Tongue (tissue), 2 donors: Measurements from ENCODE around the gene SNRPE. TPM values are rescaled to one million over a fixed set of nuclear protein-coding genes. Genes with fewer than 3 reads are reported as not detected.
"Not testable (repeated sequence)": the region's sequence is repeated elsewhere in the genome, so short reads cannot be mapped to it uniquely, and the experiment has no call there.

ENCODE experiments used
- DNase-seq: peaks from one replicate; pipeline ENCODE4 v3.0.0-alpha.2; 2015
- total RNA-seq: library from RNA; depleted of rRNA; stranded (reverse); fragments of >200 nt; gene quantifications from one replicate; pipeline ENCODE4 v1.2.3, GENCODE V29; 2014

The SNRPE gene
- 90.5 TPM for total RNA-seq

DNA sequence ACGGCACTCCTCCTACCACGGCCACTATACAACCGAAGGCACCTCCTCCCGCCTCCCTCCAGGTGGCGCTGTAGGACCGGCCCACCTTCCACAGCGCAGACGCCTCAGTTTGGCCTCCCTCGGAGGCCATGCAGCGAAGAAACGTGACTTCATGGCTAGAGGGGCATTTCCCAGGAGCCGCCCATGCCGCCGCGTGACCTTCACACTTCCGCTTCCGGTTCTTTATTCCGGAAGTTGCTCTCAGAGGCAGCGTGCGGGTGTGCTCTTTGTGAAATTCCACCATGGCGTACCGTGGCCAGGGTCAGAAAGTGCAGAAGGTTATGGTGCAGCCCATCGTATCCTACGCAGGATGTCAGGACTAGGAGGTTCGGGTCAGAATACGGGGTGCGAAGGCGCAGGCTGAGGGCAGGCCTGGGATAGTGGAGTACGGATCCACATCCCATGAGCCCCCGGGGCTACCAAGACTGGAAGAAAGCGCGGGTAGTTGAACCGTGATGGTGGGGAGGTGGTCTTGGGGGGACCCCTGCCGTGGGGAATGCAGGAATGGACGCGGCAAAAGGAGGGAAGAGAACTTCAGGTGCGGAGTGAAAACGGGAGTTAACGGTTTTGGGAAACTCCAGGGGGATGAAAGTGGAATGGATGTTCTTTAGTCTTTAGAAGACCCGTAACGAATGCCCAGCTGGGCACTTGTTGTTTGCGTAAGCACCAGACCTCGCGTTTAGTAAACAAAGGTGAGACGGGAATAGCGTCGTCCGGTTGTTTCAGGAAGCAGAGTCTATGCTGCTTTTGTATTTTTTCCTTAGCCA lies at the start of gene SNRPE:
Gene SNRPE (plus strand): TSS at position 221 of the 806 bp plus-strand sequence. CDS start 61 bp downstream, at position 282.
- DNase-seq, result peak; percentile 99

GRCh38 chr1:203813581-203814341 lies 47.6 kb upstream of the SNRPE start:
- DNase-seq, result no peak

- DNase-seq, result no peak
Observed at GRCh38 chr1:203818399-203818798, 43.0 kb upstream of the SNRPE start.

GRCh38 chr1:203823306-203823705 lies 38.1 kb upstream of the SNRPE start:
- DNase-seq, result no peak

DNA sequence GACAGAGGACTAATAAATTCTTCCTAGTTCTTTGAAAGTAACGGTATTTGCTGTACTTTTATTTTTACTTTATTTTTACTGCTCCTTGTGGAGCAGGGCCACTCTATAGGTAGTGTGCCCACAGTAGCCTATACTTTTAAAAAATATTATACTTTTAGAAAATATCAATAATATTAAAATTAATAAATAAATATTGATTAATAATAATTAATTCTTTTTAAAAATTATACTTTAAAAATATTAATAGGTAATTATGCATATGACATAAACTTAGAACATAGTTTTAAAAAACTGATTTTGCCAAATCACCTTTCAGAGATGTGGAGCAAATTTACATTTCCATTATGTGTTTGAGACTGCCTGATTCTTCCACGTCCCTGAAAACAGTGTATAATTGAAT lies 35.2 kb upstream of the SNRPE start:
- no peak for DNase-seq

GRCh38 chr1:203828002-203828401 lies 33.4 kb upstream of the SNRPE start:
- no peak for DNase-seq

DNA sequence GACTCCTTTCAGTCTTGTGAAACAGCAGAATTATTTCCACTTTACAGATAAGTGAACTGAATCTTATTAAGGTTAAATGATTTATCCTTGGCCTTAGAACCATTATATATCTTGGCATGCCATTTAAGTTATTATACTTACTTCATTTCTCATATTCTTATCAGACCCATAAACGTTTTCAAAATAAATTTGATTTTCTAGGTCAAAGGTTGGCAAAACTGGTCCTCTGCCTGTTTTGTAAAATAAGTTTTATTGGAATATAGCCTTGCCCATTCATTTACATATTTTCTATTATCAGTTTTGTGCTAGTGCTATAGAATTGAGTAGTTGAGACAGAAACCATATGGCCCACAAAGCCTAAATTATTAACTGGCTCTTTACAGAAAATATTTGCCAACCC lies 32.9 kb upstream of the SNRPE start:
- no peak for DNase-seq

GRCh38 chr1:203829247-203829646 lies 32.2 kb upstream of the SNRPE start:
- DNase-seq, result not testable (repeated sequence)

DNA sequence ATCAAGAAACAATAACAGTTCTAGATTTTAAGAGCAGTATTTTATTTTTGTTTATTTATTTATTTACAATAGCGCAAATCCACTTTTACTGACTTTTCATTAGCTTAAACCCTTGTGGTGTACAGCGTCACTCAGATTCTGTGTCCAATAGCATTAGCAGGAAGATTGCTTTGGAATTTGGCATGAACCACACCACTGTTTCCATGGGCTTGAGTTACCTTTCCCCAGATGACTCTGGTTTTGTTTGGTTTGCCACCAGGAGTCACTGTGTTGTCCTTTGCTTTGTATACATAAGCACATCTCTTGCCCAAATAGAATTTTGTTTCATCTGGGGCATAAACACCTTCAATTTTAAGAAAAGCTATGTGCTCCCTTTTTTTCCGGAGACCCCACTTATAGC lies 25.9 kb upstream of the SNRPE start:
- DNase-seq, result no peak

DNA sequence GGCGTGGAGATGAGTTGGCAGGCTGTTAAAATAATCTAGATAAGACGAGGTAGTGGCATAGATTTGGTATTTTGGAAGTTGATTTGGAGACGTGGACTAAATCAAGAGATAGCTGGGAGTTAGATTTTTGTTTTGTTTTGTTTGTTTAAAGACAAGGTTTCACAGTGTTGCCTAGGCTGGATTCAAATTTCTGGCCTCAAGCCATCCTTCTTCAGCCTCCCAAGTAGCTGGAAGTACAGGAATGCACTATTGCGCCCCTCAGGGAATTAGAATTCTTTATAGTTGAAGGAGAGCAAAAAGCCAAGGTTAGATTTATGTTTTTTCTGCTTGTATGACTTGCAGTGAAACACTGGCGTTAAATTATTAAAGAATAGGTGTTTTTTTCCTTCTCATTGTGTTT lies 22.3 kb upstream of the SNRPE start:
- DNase-seq, result peak; percentile 45

- no peak for DNase-seq
Observed at GRCh38 chr1:203840208-203840808, 21.1 kb upstream of the SNRPE start.

GRCh38 chr1:203842559-203842876 lies 18.9 kb upstream of the SNRPE start:
- no peak for DNase-seq

- no peak for DNase-seq
Observed at GRCh38 chr1:203843435-203843834, 18.0 kb upstream of the SNRPE start.

DNA sequence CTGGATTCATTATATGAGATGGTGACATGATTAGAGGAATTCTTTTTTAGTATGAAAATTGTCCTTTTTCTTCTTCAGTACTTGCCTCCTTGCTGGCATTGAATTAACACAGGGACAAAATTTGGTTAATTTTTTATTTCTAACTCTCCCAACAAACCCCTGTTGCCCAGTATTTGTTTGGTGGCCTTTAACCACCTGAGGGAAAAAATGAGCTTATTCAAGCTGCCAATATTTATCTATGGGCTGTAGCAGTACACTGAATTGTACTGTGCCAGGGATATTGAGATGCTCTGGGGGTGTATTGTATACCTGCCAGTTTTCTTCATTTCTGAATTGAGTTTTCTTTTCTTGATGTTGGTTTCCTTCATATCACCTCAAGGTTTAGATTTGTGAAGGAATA lies 8.3 kb upstream of the SNRPE start:
- not testable (repeated sequence) for DNase-seq

- no peak for DNase-seq
Observed at GRCh38 chr1:203858055-203858454, 3.3 kb upstream of the SNRPE start.

DNA sequence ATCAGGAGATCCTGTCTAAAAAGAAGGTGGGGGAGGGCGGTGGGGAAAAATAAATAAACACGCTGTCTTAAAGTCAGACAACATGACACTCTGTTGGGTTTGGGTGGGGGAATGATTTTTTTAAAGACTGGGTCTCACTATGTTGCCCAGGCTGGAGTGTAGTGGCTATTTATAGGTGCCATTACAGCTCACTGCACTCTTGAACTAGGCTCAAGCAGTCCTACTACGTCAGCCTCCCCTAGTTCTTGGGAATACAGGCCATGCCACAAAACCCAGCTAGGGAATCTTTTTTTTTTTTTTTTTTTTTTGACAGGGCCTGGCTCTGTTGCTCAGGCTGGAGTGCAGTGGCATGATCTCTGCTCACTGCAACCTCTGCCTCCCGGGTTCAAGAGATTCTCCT lies 2.4 kb upstream of the SNRPE start:
- no peak for DNase-seq

GRCh38 chr1:203860396-203861025 lies 888 bp upstream of the SNRPE start:
- DNase-seq, result peak; percentile 39

GRCh38 chr1:203867802-203868201 lies 6.4 kb downstream of the SNRPE start:
- no peak for DNase-seq

DNA sequence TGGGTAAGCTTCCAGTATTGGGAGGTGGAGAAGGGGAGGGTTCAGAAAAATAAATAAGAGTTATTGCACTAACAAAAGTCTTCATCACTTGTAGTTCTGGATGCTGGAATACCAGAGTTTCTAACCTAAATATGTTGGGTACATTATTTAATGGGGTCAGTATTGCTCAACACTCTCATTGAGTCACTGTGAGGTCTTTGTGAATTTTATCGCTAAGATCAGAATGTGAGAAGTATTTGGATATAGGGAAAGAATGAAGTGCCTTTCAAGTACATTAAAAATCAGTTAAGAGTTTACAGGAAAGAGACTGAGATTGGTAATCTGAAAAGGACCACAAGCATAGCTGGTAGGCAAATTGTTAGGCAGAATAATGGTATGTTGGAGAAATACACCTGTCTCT lies 8.8 kb downstream of the SNRPE start:
- no peak for DNase-seq

DNA sequence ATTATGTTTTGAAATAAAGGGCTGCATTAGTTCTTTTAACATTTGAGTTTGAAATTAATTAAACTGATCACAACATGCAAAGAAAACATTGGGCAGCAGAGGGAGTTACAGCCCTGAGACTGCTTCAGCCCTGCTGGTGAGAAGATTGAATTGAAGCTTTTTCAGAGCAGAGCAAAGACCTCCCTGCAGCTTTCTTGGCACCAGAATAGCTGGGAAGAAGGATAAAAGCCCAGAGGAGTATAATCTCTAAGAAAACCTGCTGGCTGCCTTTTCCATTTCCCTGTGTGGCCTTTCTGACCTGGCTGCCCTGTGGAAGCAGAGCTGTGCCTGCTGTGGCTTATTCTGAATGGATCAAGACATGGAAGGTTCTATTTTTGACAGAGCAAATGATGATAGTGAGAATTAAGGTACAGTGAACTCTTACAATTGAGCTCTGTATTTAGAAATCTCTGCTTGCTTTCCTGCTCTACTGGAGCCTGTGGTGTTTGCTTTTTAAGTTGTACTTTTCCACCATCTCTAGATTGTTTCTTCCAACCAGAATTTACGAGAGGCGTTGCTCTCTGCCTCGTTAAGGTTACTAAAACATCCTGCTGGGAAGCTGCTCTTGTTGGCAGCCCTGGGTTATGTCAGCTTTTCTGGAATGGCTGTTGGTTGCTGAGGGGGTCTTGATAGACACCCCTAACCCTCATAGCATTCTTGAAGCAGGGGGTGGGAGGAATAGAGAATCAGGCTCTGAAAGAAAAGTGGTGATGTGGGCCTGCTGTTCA lies 9.9 kb downstream of the SNRPE start:
- DNase-seq, result peak; percentile 75

DNA sequence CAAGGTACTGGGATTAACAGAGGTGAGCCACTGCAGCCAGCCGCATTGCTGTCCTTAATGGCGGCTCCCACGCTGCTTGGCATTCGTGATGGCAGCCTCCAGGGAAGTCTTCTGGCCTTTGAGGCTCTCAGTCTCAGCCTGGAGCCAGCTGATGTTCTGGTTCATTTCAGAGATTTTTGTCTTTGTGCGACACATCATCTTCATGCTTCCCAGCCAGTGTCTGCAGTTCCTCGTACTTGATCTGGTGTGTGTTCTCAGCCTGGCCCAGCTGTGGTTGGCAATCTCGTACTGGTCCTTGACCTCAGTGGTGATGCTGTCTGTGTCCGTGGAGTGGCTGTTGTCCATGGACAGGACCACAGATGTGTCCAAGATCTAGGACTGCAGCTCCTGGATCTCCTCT lies 11.7 kb downstream of the SNRPE start:
- DNase-seq, result no peak

GRCh38 chr1:203878422-203878821 lies 17.0 kb downstream of the SNRPE start:
- no peak for DNase-seq
